Tibial nerve (tissue), 4 donors: ENCODE data around the gene SCLT1. TPM values are rescaled to one million over a fixed set of nuclear protein-coding genes. Genes with fewer than 3 reads are reported as not detected.

ENCODE experiments used
- DNase-seq, 2 donors: peaks; one replicate each; pipeline ENCODE4 v3.0.0-alpha.2; 2019; ENCODE audit warnings: low spot score in 2 of 2
- H3K27ac ChIP-seq, 4 donors: fragments of 200-600 bp; sonication (generic) in 3 of 4; one replicate each; pipeline ENCODE4 v1.5.1; 2017 to 2019; ENCODE audit warnings: mild to moderate bottlenecking in 1 of 4
- H3K27me3 ChIP-seq, 2 donors: fragments of 200-600 bp; sonication (generic) in 1 of 2; one replicate each; pipeline versions ENCODE4 v1.5.1 to v1.6.0; 2017 to 2019
- H3K36me3 ChIP-seq, 3 donors: fragments of 200-600 bp; sonication (generic); one replicate each; pipeline ENCODE4 v1.5.1; 2018 to 2019
- H3K4me1 ChIP-seq, 4 donors: fragments of 200-600 bp; sonication (generic) in 3 of 4; one replicate each; pipeline ENCODE4 v1.5.1; 2017 to 2019
- H3K4me3 ChIP-seq, 4 donors: fragments of 200-600 bp; sonication (generic) in 3 of 4; one replicate each; pipeline ENCODE4 v1.5.1; 2017 to 2019; ENCODE audit warnings: mild to moderate bottlenecking in 1 of 4, moderate library complexity in 1 of 4
- H3K9me3 ChIP-seq, 4 donors: fragments of 200-600 bp; sonication (generic) in 3 of 4; one replicate each; pipeline ENCODE4 v1.5.1; 2017 to 2019
- CTCF ChIP-seq, 5 experiments: fragments of 200-600 bp in 3 of 5; fragments of 450-650 bp in 2 of 5; sonication (generic) in 3 of 5; IDR thresholded peaks; one replicate each; pipeline ENCODE4 v1.5.1; 2016 to 2019; ENCODE audit warnings: antibody characterized with exemption in 5 of 5, mild to moderate bottlenecking in 3 of 5, moderate library complexity in 2 of 5
- EP300 ChIP-seq, 2 donors: sonication (generic); formaldehyde crosslinking; IDR thresholded peaks; one replicate each; pipeline ENCODE4 v1.6.1; 2017; ENCODE audit warnings: antibody characterized with exemption in 2 of 2, mild to moderate bottlenecking in 1 of 2
- POLR2A ChIP-seq, 2 donors: fragments of 450-650 bp; IDR thresholded peaks; one replicate each; pipeline ENCODE4 v1.6.1; 2017; ENCODE audit warnings: antibody characterized with exemption in 2 of 2, mild to moderate bottlenecking in 2 of 2, moderate library complexity in 2 of 2
- WGBS, 2 donors: methylation state at CpG; one replicate each; pipeline ENCODE4 v1.1.5; 2018; 5-methylcytosine and 5-hydroxymethylcytosine counted together
- total RNA-seq, 4 donors: library from RNA; depleted of rRNA; stranded (reverse); fragments of >200 nt; gene quantifications; one replicate each; pipeline ENCODE4 v1.1.0, GENCODE V29; 2016

The SCLT1 gene
- total RNA-seq, 4 donors from 2014 or later, result 9.2 to 28.8 (median 18.6) TPM

GRCh38 chr4:128916832-128917231 lies 176.5 kb downstream of the SCLT1 start:
- Histone ChIP-seq H3K9me3 (no peaks in the 10 kb centered on the region), H3K36me3 (no peaks in the 10 kb centered on the region), H3K27ac (no peak overlapping the region), H3K4me3 (no peak overlapping the region), H3K27me3 (no peaks in the 10 kb centered on the region), H3K4me1 (no peaks in the 10 kb centered on the region)
- DNase-seq, result peak in 1 of 2 donors; percentile 22
- WGBS, 2 donors, result 78 to 83% methylated on average over 6 of the region's 6 CpGs
- TF ChIP-seq EP300 (IDR thresholded peaks at IDR 0.05) (peak in 1 of 2 donors; percentile 22), POLR2A (IDR thresholded peaks at IDR 0.05) (no peak), CTCF (IDR thresholded peaks at IDR 0.05) (no peak)

- TF ChIP-seq POLR2A (IDR thresholded peaks at IDR 0.05), result no peak
- TF ChIP-seq EP300 (IDR thresholded peaks at IDR 0.05), result no peak
- no peak for TF ChIP-seq CTCF (IDR thresholded peaks at IDR 0.05)
- H3K9me3 ChIP-seq, result no peaks in the 10 kb centered on the region
- no peak overlapping the region for H3K27ac ChIP-seq
- no peaks in the 10 kb centered on the region for H3K4me1 ChIP-seq
- no peaks in the 10 kb centered on the region for H3K36me3 ChIP-seq
- H3K4me3 ChIP-seq, result no peak overlapping the region
- H3K27me3 ChIP-seq, result no peaks in the 10 kb centered on the region
- DNase-seq, result no peak
Measured at GRCh38 chr4:128915544-128915943, 177.8 kb downstream of the SCLT1 start.

GRCh38 chr4:128913228-128913627 lies 180.1 kb downstream of the SCLT1 start:
- DNase-seq, result no peak
- Histone ChIP-seq H3K27me3 (no peaks in the 10 kb centered on the region), H3K9me3 (no peaks in the 10 kb centered on the region), H3K36me3 (no peaks in the 10 kb centered on the region), H3K27ac (no peak overlapping the region), H3K4me1 (no peaks in the 10 kb centered on the region), H3K4me3 (no peak overlapping the region)
- WGBS, 2 donors, result 40 to 62% methylated on average over 1 of the region's 1 CpG
- TF ChIP-seq CTCF (IDR thresholded peaks at IDR 0.05) (no peak), POLR2A (IDR thresholded peaks at IDR 0.05) (no peak), EP300 (IDR thresholded peaks at IDR 0.05) (peak in 1 of 2 donors; percentile 21)

GRCh38 chr4:128908735-128909134 lies 184.6 kb downstream of the SCLT1 start:
- 74 to 82% methylated on average over 5 of the region's 5 CpGs for WGBS, 2 donors
- TF ChIP-seq EP300 (IDR thresholded peaks at IDR 0.05) (no peak), POLR2A (IDR thresholded peaks at IDR 0.05) (no peak), CTCF (IDR thresholded peaks at IDR 0.05) (no peak)
- H3K9me3 ChIP-seq, result no peaks in the 10 kb centered on the region
- no peak for DNase-seq
- H3K27ac ChIP-seq, result no peak overlapping the region
- H3K4me1 ChIP-seq, result no peaks in the 10 kb centered on the region
- H3K4me3 ChIP-seq, result no peak overlapping the region
- H3K27me3 ChIP-seq, result no peaks in the 10 kb centered on the region
- H3K36me3 ChIP-seq, result no peaks in the 10 kb centered on the region

- Histone ChIP-seq H3K27ac (no peak overlapping the region), H3K9me3 (no peaks in the 10 kb centered on the region), H3K27me3 (no peaks in the 10 kb centered on the region), H3K4me3 (no peak overlapping the region), H3K36me3 (no peaks in the 10 kb centered on the region), H3K4me1 (no peaks in the 10 kb centered on the region)
- WGBS, 2 donors, result 72 to 85% methylated on average over 2 of the region's 2 CpGs
- TF ChIP-seq POLR2A (IDR thresholded peaks at IDR 0.05), result no peak
- no peak for TF ChIP-seq EP300 (IDR thresholded peaks at IDR 0.05)
- no peak for TF ChIP-seq CTCF (IDR thresholded peaks at IDR 0.05)
- no peak for DNase-seq
Measured at GRCh38 chr4:128907981-128908380, 185.4 kb downstream of the SCLT1 start.
